ENCODE data around the gene BCL2L15. TPM values are rescaled to one million over a fixed set of nuclear protein-coding genes. Genes with fewer than 3 reads are reported as not detected.

Gene BCL2L15
- total and polyA plus RNA-seq, 2 experiments from 2014 or later = 0.32 TPM; not detected in 1

GRCh38 chr1:113934511-113935055, 47.2 kb upstream of the BCL2L15 start:
- Histone ChIP-seq H3K4me3 (no peak overlapping the region), H3F3A (ENCODE audit: insufficient read depth) (peaks cover 13% of the 10 kb centered on the region; the same call in 1 of the 2 replicates), H3K9ac (no peak overlapping the region), H3K27me3 (replicated peaks; ENCODE audit: insufficient read depth) (no peaks in the 10 kb centered on the region), H3K9me2 (ENCODE audit: insufficient read depth) (no peaks in the 10 kb centered on the region), H3K4me1 (ENCODE audit: insufficient read depth) (peaks cover 29% of the 10 kb centered on the region), H3K27ac (no peak overlapping the region), H3K9me3 (ENCODE audit: low read depth) (no peaks in the 10 kb centered on the region), H3K4me2 (ENCODE audit: unreplicated experiment) (no peak overlapping the region), H4K20me1 (ENCODE audit: insufficient read depth) (peaks cover 33% of the 10 kb centered on the region), H3K36me3 (ENCODE audit: low read depth) (no peaks in the 10 kb centered on the region), H3K79me2 (ENCODE audit: insufficient read depth) (peaks cover 100% of the 10 kb centered on the region), H2AFZ (no peak overlapping the region)
- in situ Hi-C loops (cut with MboI) = loop anchor here (25.0 kb wide), 1 partner anchor 797 kb away; no protein-coding TSS in a partner anchor
- 73 to 82% methylated on average over 5 of the region's 5 CpGs for WGBS, 2 experiments (ENCODE audit: low coverage in 1 of 2, low lambda C conversion rate in 2 of 2, missing lambda C conversion rate in 2 of 2)
- TF ChIP-seq EZH2 (IDR thresholded peaks at IDR 0.05; ENCODE audit: insufficient read depth, poor library complexity, severe bottlenecking) (no peak), EZH2phosphoT487 (IDR thresholded peaks at IDR 0.05; ENCODE audit: insufficient read depth, low read depth) (no peak)
- no peak for DNase-seq

- H4K20me1 ChIP-seq (ENCODE audit: insufficient read depth) = peaks cover 33% of the 10 kb centered on the region
Observed at GRCh38 chr1:113934006-113934405, 46.6 kb upstream of the BCL2L15 start.

GRCh38 chr1:113931451-113931851, 44.1 kb upstream of the BCL2L15 start:
- no peaks in the 10 kb centered on the region for H3K9me2 ChIP-seq (ENCODE audit: insufficient read depth)
- H3K4me3 ChIP-seq = peak overlapping the region; percentile 84
- H3K27me3 ChIP-seq (replicated peaks; ENCODE audit: insufficient read depth) = no peaks in the 10 kb centered on the region
- H2AFZ ChIP-seq = no peak overlapping the region
- 16 to 20% methylated on average over 3 of the region's 3 CpGs for WGBS, 2 experiments (ENCODE audit: low coverage in 1 of 2, low lambda C conversion rate in 2 of 2, missing lambda C conversion rate in 2 of 2)
- H3F3A ChIP-seq (ENCODE audit: insufficient read depth) = peaks cover 13% of the 10 kb centered on the region; the same call in 1 of the 2 replicates
- H4K20me1 ChIP-seq (ENCODE audit: insufficient read depth) = peaks cover 17% of the 10 kb centered on the region
- TF ChIP-seq EZH2 (IDR thresholded peaks at IDR 0.05; ENCODE audit: insufficient read depth, poor library complexity, severe bottlenecking) = no peak
- H3K4me1 ChIP-seq (ENCODE audit: insufficient read depth) = peaks cover 24% of the 10 kb centered on the region
- no peaks in the 10 kb centered on the region for H3K36me3 ChIP-seq (ENCODE audit: low read depth)
- peak overlapping the region; percentile 99 for H3K27ac ChIP-seq
- peak overlapping the region; percentile 91 for H3K4me2 ChIP-seq (ENCODE audit: unreplicated experiment)
- in situ Hi-C loops (cut with MboI) = loop anchor here (25.0 kb wide), 1 partner anchor 794 kb away; no protein-coding TSS in a partner anchor
- H3K9ac ChIP-seq = peak overlapping the region; percentile 100
- no peaks in the 10 kb centered on the region for H3K9me3 ChIP-seq (ENCODE audit: low read depth)
- H3K79me2 ChIP-seq (ENCODE audit: insufficient read depth) = peaks cover 68% of the 10 kb centered on the region
- peak; percentile 80 for DNase-seq

More at GRCh38 chr1:113934006-113934405, 46.6 kb upstream of the BCL2L15 start:
- no peaks in the 10 kb centered on the region for H3K9me3 ChIP-seq (ENCODE audit: low read depth)
- H2AFZ ChIP-seq = no peak overlapping the region
- H3K79me2 ChIP-seq (ENCODE audit: insufficient read depth) = peaks cover 94% of the 10 kb centered on the region
- H3K9me2 ChIP-seq (ENCODE audit: insufficient read depth) = no peaks in the 10 kb centered on the region
- H3K4me1 ChIP-seq (ENCODE audit: insufficient read depth) = peaks cover 29% of the 10 kb centered on the region
- H3K36me3 ChIP-seq (ENCODE audit: low read depth) = no peaks in the 10 kb centered on the region
- no peak overlapping the region for H3K9ac ChIP-seq
- no peak for DNase-seq
- H3K27me3 ChIP-seq (replicated peaks; ENCODE audit: insufficient read depth) = no peaks in the 10 kb centered on the region
- H3K4me3 ChIP-seq = no peak overlapping the region
- in situ Hi-C loops (cut with MboI) = loop anchor here (25.0 kb wide), 1 partner anchor 797 kb away; no protein-coding TSS in a partner anchor
- TF ChIP-seq EZH2phosphoT487 (IDR thresholded peaks at IDR 0.05; ENCODE audit: insufficient read depth, low read depth) = no peak
- no peak overlapping the region for H3K27ac ChIP-seq
- H3K4me2 ChIP-seq (ENCODE audit: unreplicated experiment) = no peak overlapping the region
- H3F3A ChIP-seq (ENCODE audit: insufficient read depth) = peaks cover 13% of the 10 kb centered on the region; the same call in 1 of the 2 replicates

GRCh38 chr1:113930499-113931161, 43.2 kb upstream of the BCL2L15 start:
- Histone ChIP-seq H3K9me2 (ENCODE audit: insufficient read depth) (no peaks in the 10 kb centered on the region), H3K9ac (peak overlapping the region; percentile 100), H3K4me2 (ENCODE audit: unreplicated experiment) (peak overlapping the region; percentile 91), H3K27me3 (replicated peaks; ENCODE audit: insufficient read depth) (no peaks in the 10 kb centered on the region), H4K20me1 (ENCODE audit: insufficient read depth) (peaks cover 13% of the 10 kb centered on the region; the same call in 1 of the 2 replicates), H2AFZ (peak overlapping the region; percentile 97), H3K9me3 (ENCODE audit: low read depth) (no peaks in the 10 kb centered on the region), H3K79me2 (ENCODE audit: insufficient read depth) (peaks cover 60% of the 10 kb centered on the region), H3K4me3 (peak overlapping the region; percentile 84), H3K27ac (peak overlapping the region; percentile 99), H3K36me3 (ENCODE audit: low read depth) (no peaks in the 10 kb centered on the region), H3K4me1 (ENCODE audit: insufficient read depth) (peaks cover 24% of the 10 kb centered on the region), H3F3A (ENCODE audit: insufficient read depth) (peaks cover 13% of the 10 kb centered on the region; the same call in 1 of the 2 replicates)
- 2 to 4% methylated on average over 7 to 8 of the region's 8 CpGs for WGBS, 2 experiments (ENCODE audit: low coverage in 1 of 2, low lambda C conversion rate in 2 of 2, missing lambda C conversion rate in 2 of 2)
- TF ChIP-seq EZH2phosphoT487 (IDR thresholded peaks at IDR 0.05; ENCODE audit: insufficient read depth, low read depth) (no peak), EZH2 (IDR thresholded peaks at IDR 0.05; ENCODE audit: insufficient read depth, poor library complexity, severe bottlenecking) (no peak)
- DNase-seq = peak; percentile 88
- in situ Hi-C loops (cut with MboI) = loop anchor here (25.0 kb wide), 1 partner anchor 793 kb away; no protein-coding TSS in a partner anchor

Data from GM23248 (cell line).